GM21367 (cell line): ENCODE measurements around the gene SORBS2.

Experiments used
- ATAC-seq: cut with Tn5 transposase; IDR thresholded peaks from one replicate; pipeline ENCODE4 v1.9.1; 2021; ENCODE audit not compliant: unreplicated experiment

Gene SORBS2

DNA sequence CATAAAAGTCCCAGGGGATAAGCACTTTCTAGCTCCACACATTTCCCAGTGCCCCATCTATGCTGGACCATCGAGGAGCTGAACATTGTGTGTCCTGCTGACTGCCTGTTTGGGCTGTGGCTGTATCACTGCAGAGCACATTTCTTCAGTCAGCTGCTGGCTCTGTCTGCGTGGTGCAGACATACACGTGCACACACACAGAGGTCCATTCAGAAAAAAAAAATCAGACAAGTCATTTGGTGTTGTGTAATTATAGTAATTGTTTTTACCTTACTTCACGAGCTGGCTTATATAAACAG lies 275.6 kb downstream of the SORBS2 start:
- ATAC-seq, result no peak

- no peak for ATAC-seq
Measured at GRCh38 chr4:185535612-185536410, 276.2 kb downstream of the SORBS2 start.
